Hematopoietic multipotent progenitor cell (in vitro differentiated cells): ENCODE measurements around the gene HEXB. TPM values are rescaled to one million over a fixed set of nuclear protein-coding genes. Genes with fewer than 3 reads are reported as not detected.

ENCODE experiments used
- DNase-seq, 3 donors: peaks; one replicate each; pipeline ENCODE4 v3.0.0-alpha.2; 2011 to 2015; ENCODE audit warnings: low read depth in 2 of 3, low spot score in 2 of 3
- total RNA-seq: library from RNA; depleted of rRNA; stranded (reverse); fragments of >200 nt; gene quantifications from one replicate; pipeline ENCODE4 v1.2.3, GENCODE V29; 2012

HEXB gene
- 83.2 TPM for total RNA-seq

GRCh38 chr5:74684900-74685851, at the start of gene HEXB:
Gene HEXB (plus strand): TSS chr5:74685233. CDS start chr5:74685261, 28 bp downstream.
- DNase-seq, result peak; percentile 49 to 89 (median 89)

GRCh38 chr5:74636149-74636548, 48.9 kb upstream of the HEXB start:
- DNase-seq, result no peak

- DNase-seq, result no peak
Measured at GRCh38 chr5:74636552-74636951, 48.5 kb upstream of the HEXB start.

GRCh38 chr5:74638544-74638969, 46.5 kb upstream of the HEXB start:
- no peak for DNase-seq

- DNase-seq, result peak in 1 of 3 donors; percentile 14
Measured at GRCh38 chr5:74638970-74639806, 45.8 kb upstream of the HEXB start.

GRCh38 chr5:74639807-74640449, 45.1 kb upstream of the HEXB start:
- DNase-seq, result peak in 2 of 3 donors; percentile 41 to 63

- DNase-seq, result peak in 2 of 3 donors; percentile 84 to 89
Measured at GRCh38 chr5:74640450-74640953, 44.5 kb upstream of the HEXB start, which contains the start of gene ENC1. Gene ENC1 (minus strand): TSS chr5:74640728. CDS start chr5:74636485, 4,243 bp downstream.

GRCh38 chr5:74640954-74641734, 43.9 kb upstream of the HEXB start:
- DNase-seq, result peak in 2 of 3 donors; percentile 34 to 66

GRCh38 chr5:74641735-74642542, 43.1 kb upstream of the HEXB start:
- DNase-seq, result peak in 2 of 3 donors; percentile 53 to 68

- DNase-seq, result no peak
Measured at GRCh38 chr5:74642543-74642863, 42.5 kb upstream of the HEXB start.

- no peak for DNase-seq
Measured at GRCh38 chr5:74643111-74643562, 41.9 kb upstream of the HEXB start.

GRCh38 chr5:74647096-74647495, 37.9 kb upstream of the HEXB start:
- DNase-seq, result no peak

- DNase-seq, result peak in 2 of 3 donors; percentile 51 to 77
Measured at GRCh38 chr5:74648835-74649293, 36.2 kb upstream of the HEXB start.

- no peak for DNase-seq
Measured at GRCh38 chr5:74649421-74649973, 35.5 kb upstream of the HEXB start.

GRCh38 chr5:74651710-74652109, 33.3 kb upstream of the HEXB start:
- no peak for DNase-seq

- DNase-seq, result no peak
Measured at GRCh38 chr5:74652576-74652975, 32.5 kb upstream of the HEXB start.

GRCh38 chr5:74653991-74654390, 31.0 kb upstream of the HEXB start:
- no peak for DNase-seq

GRCh38 chr5:74655206-74655605, 29.8 kb upstream of the HEXB start:
- DNase-seq, result no peak
